BLaER1 treated with 17β-estradiol and CSF1 and Interleukin-3, amounts not matched to agents 10 nM and 100 nM (cell line): ENCODE measurements around the gene SOX1.

Experiments
- H3K27ac ChIP-seq, 11 experiments: shearing (Covaris generic); formaldehyde crosslinking; 2 replicates each; pipeline ENCODE4 v1.8.1; 2022
- H3K27me3 ChIP-seq, 11 experiments: shearing (Covaris generic); formaldehyde crosslinking; 2 replicates each; pipeline ENCODE4 v1.8.1; 2022
- H3K36me3 ChIP-seq, 11 experiments: shearing (Covaris generic); formaldehyde crosslinking; 2 replicates each; pipeline ENCODE4 v1.8.1; 2022
- H3K4me1 ChIP-seq, 10 experiments: shearing (Covaris generic); formaldehyde crosslinking; 2 replicates each; pipeline ENCODE4 v1.8.1; 2022
- H3K4me2 ChIP-seq, 11 experiments: shearing (Covaris generic); formaldehyde crosslinking; 2 replicates each; pipeline ENCODE4 v1.8.1; 2022
- H3K4me3 ChIP-seq, 10 experiments: shearing (Covaris generic); formaldehyde crosslinking; 2 replicates each; pipeline ENCODE4 v1.8.1; 2022
- H3K9ac ChIP-seq, 11 experiments: shearing (Covaris generic); formaldehyde crosslinking; 2 replicates each; pipeline ENCODE4 v1.8.1; 2022
- H3K9me3 ChIP-seq, 11 experiments: shearing (Covaris generic); formaldehyde crosslinking; replicated peaks in 1 of 11; 2 replicates each; pipeline ENCODE4 v1.8.1; 2022
- H4K20me1 ChIP-seq, 11 experiments: shearing (Covaris generic); formaldehyde crosslinking; 2 replicates each; pipeline ENCODE4 v1.8.1; 2022
- Cebpa-rat ChIP-seq, 11 experiments: shearing (Covaris generic); IDR thresholded peaks; 2 replicates each; pipeline ENCODE4 v1.8.1; 2022

Gene SOX1

DNA sequence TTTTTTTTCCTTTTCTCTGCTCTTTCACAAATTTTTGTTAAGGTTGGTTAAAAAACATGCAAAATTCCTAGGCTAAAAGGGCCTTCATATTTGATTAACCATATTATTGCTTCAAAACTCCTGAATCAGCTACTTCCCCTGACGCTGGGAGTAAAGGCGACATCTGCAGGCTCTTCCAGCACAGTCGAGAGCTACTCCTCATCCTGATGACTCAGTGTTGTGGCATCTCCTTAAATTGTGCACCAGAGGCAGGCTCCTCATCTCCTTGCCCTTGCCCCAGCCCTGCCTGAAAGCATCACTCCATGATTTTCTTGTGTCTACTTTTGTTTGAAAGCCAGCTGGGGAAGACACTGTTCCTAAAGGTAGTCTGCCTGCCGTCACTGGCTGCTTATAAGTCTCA lies 24.5 kb upstream of the SOX1 start:
- H3K27ac ChIP-seq, result no peak overlapping the region

GRCh38 chr13:112052213-112052612 lies 14.7 kb upstream of the SOX1 start:
- Histone ChIP-seq H3K9me3 (peaks cover 30 to 52% (median 44%) of the 10 kb centered on the region in 11 experiments), H3K27me3 (peaks cover 70 to 83% (median 77%) of the 10 kb centered on the region in 11 experiments), H3K27ac (no peak overlapping the region), H3K4me3 (no peak overlapping the region), H3K9ac (no peak overlapping the region), H3K36me3 (no peaks in the 10 kb centered on the region), H3K4me1 (peaks cover 0 to 11% (median 5%) of the 10 kb centered on the region in 10 experiments; a peak in 6 of 20 replicates), H4K20me1 (peaks cover 0 to 43% (median 33%) of the 10 kb centered on the region in 11 experiments; a peak in 16 of 22 replicates), H3K4me2 (no peak overlapping the region)
- no peak for TF ChIP-seq Cebpa-rat (IDR thresholded peaks at IDR 0.05)

More for the DNA sequence above, 24.5 kb upstream of the SOX1 start:
- H3K9me3 ChIP-seq, result peaks cover 41 to 56% (median 46%) of the 10 kb centered on the region in 11 experiments
- H3K36me3 ChIP-seq, result no peaks in the 10 kb centered on the region
- TF ChIP-seq Cebpa-rat (IDR thresholded peaks at IDR 0.05), result no peak
- H4K20me1 ChIP-seq, result no peaks in the 10 kb centered on the region
- no peak overlapping the region for H3K4me3 ChIP-seq
- H3K9ac ChIP-seq, result no peak overlapping the region
- H3K27me3 ChIP-seq, result peaks cover 0 to 44% (median 11%) of the 10 kb centered on the region in 11 experiments; a peak in 8 of 22 replicates
- no peak overlapping the region for H3K4me2 ChIP-seq
- peaks cover 0 to 5% (median 0%) of the 10 kb centered on the region in 10 experiments; a peak in 1 of 20 replicates for H3K4me1 ChIP-seq

DNA sequence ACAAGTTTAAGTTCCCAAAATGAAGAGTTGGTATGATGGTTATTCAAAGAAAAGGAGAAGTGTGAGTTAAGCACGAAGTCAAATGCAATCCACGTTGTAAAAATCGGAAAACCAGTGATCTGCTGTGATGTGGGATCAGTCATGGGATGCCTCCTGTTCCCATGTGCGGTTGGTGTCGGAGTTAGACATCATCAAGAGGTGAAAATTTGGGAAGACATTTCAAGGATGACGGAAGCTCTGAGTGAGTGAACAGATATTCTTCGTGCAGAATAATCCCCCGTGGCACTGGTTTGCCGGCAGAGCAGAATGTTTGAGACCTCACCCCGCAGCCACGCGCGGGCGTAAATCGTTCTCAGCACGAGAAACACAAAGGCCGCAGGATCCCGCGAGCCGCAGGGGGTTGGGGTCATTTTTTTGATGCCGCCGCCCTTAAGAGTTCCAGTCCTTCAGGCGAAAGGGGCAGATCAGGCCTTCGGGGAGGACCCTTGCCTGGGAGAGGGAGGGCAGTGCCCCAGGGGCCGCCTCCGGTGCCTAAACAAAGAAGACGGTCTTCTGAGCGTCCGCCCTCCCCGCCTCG lies 13.7 kb upstream of the SOX1 start:
- H3K27ac ChIP-seq, result no peak overlapping the region
- peak overlapping the region in 3 of 10 experiments; percentile 3 to 34 (median 8); a peak in 3 of 20 replicates for H3K4me3 ChIP-seq
- H3K4me2 ChIP-seq, result peak overlapping the region in 4 of 11 experiments; percentile 9 to 34 (median 32); a peak in 7 of 22 replicates
- H3K27me3 ChIP-seq, result peaks cover 80 to 88% (median 85%) of the 10 kb centered on the region in 11 experiments
- H3K36me3 ChIP-seq, result no peaks in the 10 kb centered on the region
- peaks cover 7 to 17% (median 13%) of the 10 kb centered on the region in 10 experiments; a peak in 17 of 20 replicates for H3K4me1 ChIP-seq
- TF ChIP-seq Cebpa-rat (IDR thresholded peaks at IDR 0.05), result no peak
- H3K9me3 ChIP-seq, result peaks cover 24 to 42% (median 33%) of the 10 kb centered on the region in 11 experiments
- H3K9ac ChIP-seq, result no peak overlapping the region
- peaks cover 0 to 53% (median 42%) of the 10 kb centered on the region in 11 experiments; a peak in 17 of 22 replicates for H4K20me1 ChIP-seq

- Histone ChIP-seq H3K4me3 (peak overlapping the region in 3 of 10 experiments; percentile 3 to 34 (median 8); a peak in 3 of 20 replicates), H3K9me3 (peaks cover 24 to 42% (median 33%) of the 10 kb centered on the region in 11 experiments), H3K4me1 (peaks cover 7 to 19% (median 16%) of the 10 kb centered on the region in 10 experiments; a peak in 17 of 20 replicates), H3K27ac (no peak overlapping the region), H3K36me3 (no peaks in the 10 kb centered on the region), H3K9ac (no peak overlapping the region), H3K27me3 (peaks cover 88 to 95% (median 91%) of the 10 kb centered on the region in 11 experiments), H3K4me2 (peak overlapping the region in 4 of 11 experiments; percentile 9 to 34 (median 32); a peak in 7 of 22 replicates), H4K20me1 (peaks cover 0 to 60% (median 49%) of the 10 kb centered on the region in 11 experiments; a peak in 17 of 22 replicates)
- TF ChIP-seq Cebpa-rat (IDR thresholded peaks at IDR 0.05), result no peak
Observed at GRCh38 chr13:112053744-112054615, 13.0 kb upstream of the SOX1 start.

GRCh38 chr13:112054616-112055015 lies 12.3 kb upstream of the SOX1 start:
- no peak overlapping the region for H3K9ac ChIP-seq
- H4K20me1 ChIP-seq, result peaks cover 0 to 67% (median 56%) of the 10 kb centered on the region in 11 experiments; a peak in 17 of 22 replicates
- H3K27me3 ChIP-seq, result peaks cover 94 to 100% (median 97%) of the 10 kb centered on the region in 11 experiments
- peaks cover 24 to 42% (median 33%) of the 10 kb centered on the region in 11 experiments for H3K9me3 ChIP-seq
- H3K4me3 ChIP-seq, result no peak overlapping the region
- H3K36me3 ChIP-seq, result no peaks in the 10 kb centered on the region
- TF ChIP-seq Cebpa-rat (IDR thresholded peaks at IDR 0.05), result no peak
- peaks cover 7 to 19% (median 16%) of the 10 kb centered on the region in 10 experiments; a peak in 17 of 20 replicates for H3K4me1 ChIP-seq
- no peak overlapping the region for H3K4me2 ChIP-seq
- H3K27ac ChIP-seq, result no peak overlapping the region

DNA sequence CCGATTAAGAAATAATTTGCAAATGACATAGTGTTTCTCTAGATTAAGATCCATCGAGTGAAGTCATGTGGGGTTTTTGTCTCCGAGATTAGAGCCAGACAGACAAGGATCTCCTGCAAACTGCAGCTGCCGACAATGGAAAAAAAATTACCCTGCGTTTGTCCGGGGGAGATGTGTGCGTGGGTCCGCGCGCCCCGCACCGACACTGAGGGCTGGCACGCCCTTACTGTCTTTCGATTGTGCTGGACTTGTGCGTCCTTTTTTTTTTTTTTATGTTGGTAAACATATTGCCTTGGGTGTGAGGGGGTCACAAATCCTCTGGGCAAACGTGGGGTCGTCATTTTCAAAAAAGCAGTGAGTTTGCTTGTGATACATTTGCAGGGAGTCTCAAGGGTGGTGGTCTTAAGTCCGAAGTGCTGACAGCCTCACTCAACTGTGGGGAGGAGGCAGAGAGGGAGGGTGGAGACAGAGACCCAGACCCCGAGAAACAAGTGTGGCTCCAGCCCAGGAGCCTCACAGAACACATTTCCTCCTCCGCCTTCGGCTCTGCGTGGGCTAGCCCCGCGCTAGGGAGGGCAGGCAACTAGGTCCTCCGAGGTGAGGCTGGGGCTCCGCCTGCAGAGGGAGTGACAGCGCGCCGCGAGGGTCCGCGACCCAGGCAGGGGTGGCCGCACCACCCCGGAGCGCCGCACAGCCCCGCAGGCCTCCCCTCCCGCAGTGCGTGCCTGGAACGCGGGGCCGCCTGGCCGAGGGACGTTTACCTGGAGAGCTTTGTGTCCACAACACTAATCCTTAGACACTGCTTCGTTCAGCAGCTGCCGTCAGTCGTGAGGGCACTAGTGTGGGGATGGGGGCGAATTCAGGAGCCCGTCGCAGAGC lies 11.7 kb upstream of the SOX1 start:
- Histone ChIP-seq H3K27me3 (peaks cover 100% of the 10 kb centered on the region in 11 experiments), H4K20me1 (peaks cover 0 to 73% (median 62%) of the 10 kb centered on the region in 11 experiments; a peak in 18 of 22 replicates), H3K4me2 (no peak overlapping the region), H3K9me3 (peaks cover 24 to 42% (median 33%) of the 10 kb centered on the region in 11 experiments), H3K4me3 (peak overlapping the region in 1 of 10 experiments; percentile 11; a peak in 1 of 20 replicates), H3K27ac (no peak overlapping the region), H3K4me1 (peaks cover 7 to 23% (median 18%) of the 10 kb centered on the region in 10 experiments; a peak in 17 of 20 replicates), H3K9ac (no peak overlapping the region), H3K36me3 (no peaks in the 10 kb centered on the region)
- no peak for TF ChIP-seq Cebpa-rat (IDR thresholded peaks at IDR 0.05)

DNA sequence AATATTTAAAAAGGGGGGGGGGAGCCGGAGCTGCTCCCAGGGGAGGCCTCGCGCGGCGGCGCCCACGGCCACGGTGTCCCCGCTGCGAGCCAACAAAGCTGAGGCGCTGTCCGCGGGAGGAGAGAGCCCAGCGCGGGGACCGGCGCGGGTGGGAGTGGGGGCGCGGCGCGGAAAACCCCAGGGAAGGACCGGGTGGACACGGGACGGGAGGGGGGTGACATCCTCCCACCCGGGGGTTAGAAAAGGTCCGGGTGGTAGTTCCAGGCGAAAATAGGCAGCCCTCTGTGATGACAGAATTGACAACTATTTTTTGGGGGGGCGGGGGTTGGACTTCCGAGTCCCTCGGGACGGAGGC lies 11.1 kb upstream of the SOX1 start:
- H3K27me3 ChIP-seq, result peaks cover 100% of the 10 kb centered on the region in 11 experiments
- peak overlapping the region in 1 of 10 experiments; percentile 11; a peak in 1 of 20 replicates for H3K4me3 ChIP-seq
- peaks cover 0 to 79% (median 68%) of the 10 kb centered on the region in 11 experiments; a peak in 19 of 22 replicates for H4K20me1 ChIP-seq

DNA sequence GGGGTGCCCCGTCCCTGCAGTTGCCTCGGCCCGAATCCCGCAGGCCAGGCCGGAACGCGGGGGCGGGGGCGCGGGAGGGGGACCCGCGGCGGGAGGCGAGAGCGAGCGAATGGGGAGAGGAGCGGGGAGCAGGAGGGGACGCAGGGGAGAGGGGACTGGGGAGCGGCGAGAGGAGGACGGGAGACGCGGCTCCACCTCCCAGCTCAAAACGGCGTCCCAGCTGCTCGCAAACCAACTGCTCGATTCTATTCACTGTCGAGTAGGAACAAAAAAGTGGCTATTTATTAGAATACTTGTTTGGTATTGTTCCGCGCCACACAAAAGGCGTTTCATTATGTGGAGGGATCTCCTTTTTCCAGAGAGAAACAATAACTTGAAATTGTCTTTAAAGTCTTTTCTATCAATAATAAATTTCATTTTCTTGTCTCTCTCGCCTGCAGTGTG lies 10.6 kb upstream of the SOX1 start:
- H3K27me3 ChIP-seq, result peaks cover 100% of the 10 kb centered on the region in 11 experiments
- no peak overlapping the region for H3K27ac ChIP-seq
- TF ChIP-seq Cebpa-rat (IDR thresholded peaks at IDR 0.05), result no peak
- 0 out of 20 replicates have a peak overlapping the region, but pooled peaks of 1 of the 10 experiments have one; percentile 11 for H3K4me3 ChIP-seq
- peaks cover 0 to 84% (median 72%) of the 10 kb centered on the region in 11 experiments; a peak in 19 of 22 replicates for H4K20me1 ChIP-seq
- no peak overlapping the region for H3K9ac ChIP-seq
- peaks cover 24 to 42% (median 33%) of the 10 kb centered on the region in 11 experiments for H3K9me3 ChIP-seq
- peaks cover 15 to 33% (median 28%) of the 10 kb centered on the region in 10 experiments for H3K4me1 ChIP-seq
- H3K4me2 ChIP-seq, result no peak overlapping the region
- H3K36me3 ChIP-seq, result no peaks in the 10 kb centered on the region

More for the DNA sequence above, 11.1 kb upstream of the SOX1 start:
- peaks cover 10 to 29% (median 24%) of the 10 kb centered on the region in 10 experiments; a peak in 19 of 20 replicates for H3K4me1 ChIP-seq
- TF ChIP-seq Cebpa-rat (IDR thresholded peaks at IDR 0.05), result no peak
- H3K4me2 ChIP-seq, result no peak overlapping the region
- H3K9ac ChIP-seq, result no peak overlapping the region
- H3K27ac ChIP-seq, result no peak overlapping the region
- H3K9me3 ChIP-seq, result peaks cover 24 to 42% (median 33%) of the 10 kb centered on the region in 11 experiments
- H3K36me3 ChIP-seq, result no peaks in the 10 kb centered on the region
